Brain microvascular endothelial cell (primary cell): Measurements from ENCODE around the gene ELFN1.

Experiments
- DNase-seq: peaks from one replicate; pipeline ENCODE4 v3.0.0-alpha.2; 2020
- H3K27ac ChIP-seq: fragments of 250-450 bp; sonication (Bioruptor Pico); 2 replicates; pipeline ENCODE4 v1.5.1; 2020; ENCODE audit warnings: mild to moderate bottlenecking, moderate library complexity
- H3K27me3 ChIP-seq: fragments of 250-450 bp; sonication (Bioruptor Pico); replicated peaks from 2 replicates; pipeline ENCODE4 v1.5.1; 2020; ENCODE audit warnings: mild to moderate bottlenecking
- H3K36me3 ChIP-seq: fragments of 250-450 bp; sonication (Bioruptor Pico); replicated peaks from 2 replicates; pipeline ENCODE4 v1.5.1; 2020; ENCODE audit warnings: mild to moderate bottlenecking
- H3K4me3 ChIP-seq: 2 replicates; pipeline ENCODE4 v1.5.1; 2011; ENCODE audit warnings: low read depth, mild to moderate bottlenecking, control low read depth, low read length, moderate library complexity
- in situ Hi-C: cut with HindIII; loops from 2 replicates; pipeline ENCODE4 v1.10.0; 2017; ENCODE audit warnings: low sequenced_read_pairs, low pct_ligation_motif_present
- TF ChIP-seq, protein P1 (sequence below): IDR thresholded peaks from 2 replicates; pipeline ENCODE4 v1.5.1; 2011; ENCODE audit warnings: low read depth, mild to moderate bottlenecking, moderate library complexity, low read length, control low read depth, inconsistent platforms; ENCODE audit errors: missing control alignments

The ELFN1 gene

DNA sequence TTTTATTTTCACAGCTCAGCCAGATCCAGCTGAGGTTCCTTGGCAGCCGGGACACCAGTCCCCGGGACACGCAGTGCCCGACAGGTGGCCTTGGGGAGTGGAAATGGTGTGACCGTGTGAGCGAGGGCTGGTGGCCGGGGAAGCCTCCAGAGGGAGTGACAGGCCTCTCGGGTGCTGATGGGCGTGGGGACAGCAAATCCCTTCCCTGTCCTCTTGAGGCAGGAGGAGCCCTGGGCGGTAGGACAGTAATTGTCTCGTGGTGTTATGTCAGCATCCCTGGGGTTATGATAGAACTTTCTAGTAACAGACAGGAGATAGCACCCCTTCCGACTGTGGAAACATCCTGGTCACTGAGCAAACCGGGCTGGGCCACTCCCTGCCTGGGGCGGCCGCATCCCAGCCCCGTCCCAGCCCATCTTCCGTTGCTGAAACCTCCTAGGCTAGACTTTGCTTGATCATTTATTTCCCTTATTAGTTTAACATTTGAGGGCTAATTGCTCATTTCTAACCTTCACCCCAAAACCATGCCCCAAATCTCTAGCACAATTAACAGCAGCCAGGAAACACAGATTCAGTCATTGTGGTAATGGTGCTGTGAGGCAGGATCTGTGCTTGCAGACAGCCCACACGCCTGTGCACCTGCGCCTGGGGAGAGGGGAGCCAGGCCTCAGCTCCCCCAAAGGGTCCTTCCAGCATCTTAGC is 63.3 kb downstream of the ELFN1 start:
- DNase-seq = no peak

DNA sequence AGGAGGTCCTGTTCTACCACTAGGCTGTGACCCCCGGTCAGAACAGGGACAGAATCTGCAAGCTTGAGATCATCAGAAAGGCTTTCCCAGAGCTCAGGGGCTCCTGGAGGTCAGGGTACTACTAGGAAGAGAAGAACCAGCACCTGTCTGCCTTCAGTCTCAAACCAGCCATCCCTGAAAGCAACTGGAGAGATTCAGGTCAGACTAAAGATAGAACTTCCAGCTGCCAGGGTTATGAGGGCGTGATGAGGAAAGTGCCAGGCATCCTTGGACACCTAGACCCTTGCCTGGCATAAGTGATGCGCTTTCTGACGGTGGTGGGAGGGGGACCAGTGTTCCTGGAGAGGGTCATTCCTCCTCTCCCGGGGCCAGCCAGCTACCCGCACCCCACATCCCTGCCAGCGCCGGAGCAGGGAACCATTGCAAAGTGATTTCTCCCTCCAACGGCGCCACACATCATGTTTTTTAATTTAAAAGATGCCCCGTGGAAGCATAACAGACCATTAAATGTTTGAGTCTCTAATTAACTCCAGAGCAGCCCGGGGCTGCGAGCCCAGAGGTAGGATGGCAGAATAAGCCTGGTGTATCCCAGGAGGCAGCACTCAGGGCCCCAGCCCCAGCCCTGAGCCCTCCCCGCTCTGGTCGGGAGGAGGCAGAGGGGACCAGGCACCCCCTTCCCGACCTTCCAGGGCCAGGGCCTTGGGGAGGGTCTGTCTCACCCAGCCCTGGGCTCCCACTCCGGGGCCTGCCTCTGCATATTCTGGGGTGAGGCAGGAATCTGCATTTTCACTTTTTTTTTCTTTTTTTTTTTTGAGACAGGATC is 64.0 kb downstream of the ELFN1 start:
- H3K27me3 ChIP-seq = peaks cover 2% of the 10 kb centered on the region
- no peaks in the 10 kb centered on the region for H3K36me3 ChIP-seq
- no peak overlapping the region for H3K27ac ChIP-seq
- no peak for DNase-seq
- in situ Hi-C loops = no loop called here
- H3K4me3 ChIP-seq = no peak overlapping the region
- TF ChIP-seq, protein P1, sequence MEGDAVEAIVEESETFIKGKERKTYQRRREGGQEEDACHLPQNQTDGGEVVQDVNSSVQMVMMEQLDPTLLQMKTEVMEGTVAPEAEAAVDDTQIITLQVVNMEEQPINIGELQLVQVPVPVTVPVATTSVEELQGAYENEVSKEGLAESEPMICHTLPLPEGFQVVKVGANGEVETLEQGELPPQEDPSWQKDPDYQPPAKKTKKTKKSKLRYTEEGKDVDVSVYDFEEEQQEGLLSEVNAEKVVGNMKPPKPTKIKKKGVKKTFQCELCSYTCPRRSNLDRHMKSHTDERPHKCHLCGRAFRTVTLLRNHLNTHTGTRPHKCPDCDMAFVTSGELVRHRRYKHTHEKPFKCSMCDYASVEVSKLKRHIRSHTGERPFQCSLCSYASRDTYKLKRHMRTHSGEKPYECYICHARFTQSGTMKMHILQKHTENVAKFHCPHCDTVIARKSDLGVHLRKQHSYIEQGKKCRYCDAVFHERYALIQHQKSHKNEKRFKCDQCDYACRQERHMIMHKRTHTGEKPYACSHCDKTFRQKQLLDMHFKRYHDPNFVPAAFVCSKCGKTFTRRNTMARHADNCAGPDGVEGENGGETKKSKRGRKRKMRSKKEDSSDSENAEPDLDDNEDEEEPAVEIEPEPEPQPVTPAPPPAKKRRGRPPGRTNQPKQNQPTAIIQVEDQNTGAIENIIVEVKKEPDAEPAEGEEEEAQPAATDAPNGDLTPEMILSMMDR = no peak

More for the DNA sequence above, 63.3 kb downstream of the ELFN1 start:
- no peak overlapping the region for H3K4me3 ChIP-seq
- H3K36me3 ChIP-seq = no peaks in the 10 kb centered on the region
- H3K27ac ChIP-seq = no peak overlapping the region
- TF ChIP-seq, protein P1 = no peak
- in situ Hi-C loops = no loop called here
- peaks cover 2% of the 10 kb centered on the region for H3K27me3 ChIP-seq

DNA sequence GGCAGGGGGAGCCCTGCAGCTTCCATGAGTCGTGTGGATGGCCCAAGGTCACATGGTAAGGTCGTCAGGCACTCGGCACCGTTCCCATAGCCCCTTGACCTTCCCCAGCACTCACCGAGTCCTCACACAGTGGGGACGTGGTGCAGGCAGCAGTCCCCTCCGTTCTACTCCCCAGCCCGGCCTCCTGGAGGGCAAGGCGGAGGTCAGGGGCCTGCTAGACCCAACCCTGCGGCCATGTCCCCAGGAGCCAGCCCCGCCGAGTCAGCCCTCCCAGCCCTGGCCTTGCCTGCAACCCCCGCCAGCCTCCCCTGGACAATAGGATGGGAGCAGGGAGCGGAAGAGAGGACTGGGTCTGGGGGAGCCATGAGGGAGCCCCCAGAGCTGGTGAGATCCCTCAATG is 65.2 kb downstream of the ELFN1 start:
- TF ChIP-seq, protein P1 = no peak
- no peak for DNase-seq
- Histone ChIP-seq H3K36me3 (no peaks in the 10 kb centered on the region), H3K27ac (no peak overlapping the region), H3K27me3 (peaks cover 2% of the 10 kb centered on the region), H3K4me3 (no peak overlapping the region)
- in situ Hi-C loops = no loop called here

DNA sequence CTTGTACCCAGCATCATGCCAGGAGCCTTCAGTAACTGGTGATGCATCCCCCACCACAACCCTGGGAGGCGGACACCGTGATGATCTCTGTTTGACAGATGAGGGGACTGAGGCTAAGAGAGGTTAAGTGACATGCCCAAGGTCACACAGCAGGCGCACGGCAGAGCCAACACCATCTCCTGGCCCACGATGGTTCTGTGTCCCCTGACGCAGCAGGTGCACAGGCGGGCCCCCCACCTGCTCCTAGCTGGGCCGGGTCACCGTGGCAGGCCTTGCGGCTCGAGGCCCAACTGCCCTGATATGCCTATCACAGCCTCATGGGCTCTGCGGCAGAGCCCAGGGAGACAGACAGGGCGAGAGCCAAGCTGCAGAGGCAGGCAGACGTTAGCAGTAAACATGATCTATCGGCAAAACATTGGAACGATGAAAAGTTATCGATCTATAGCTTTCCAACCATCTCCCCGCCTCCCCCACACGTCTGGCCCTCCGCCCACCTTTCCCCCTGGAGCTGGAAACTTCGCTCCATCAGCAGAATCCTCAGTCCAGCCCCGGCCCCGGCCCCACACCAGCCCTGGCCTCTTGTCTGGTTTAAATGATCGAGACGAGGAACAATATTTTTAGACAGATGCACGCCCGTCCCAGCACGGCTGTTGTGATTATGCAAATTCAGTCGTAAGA is 65.9 kb downstream of the ELFN1 start:
- TF ChIP-seq, protein P1 = no peak
- Histone ChIP-seq H3K4me3 (no peak overlapping the region), H3K27ac (no peak overlapping the region), H3K36me3 (no peaks in the 10 kb centered on the region), H3K27me3 (peaks cover 2% of the 10 kb centered on the region)
- in situ Hi-C loops = no loop called here
- DNase-seq = no peak

DNA sequence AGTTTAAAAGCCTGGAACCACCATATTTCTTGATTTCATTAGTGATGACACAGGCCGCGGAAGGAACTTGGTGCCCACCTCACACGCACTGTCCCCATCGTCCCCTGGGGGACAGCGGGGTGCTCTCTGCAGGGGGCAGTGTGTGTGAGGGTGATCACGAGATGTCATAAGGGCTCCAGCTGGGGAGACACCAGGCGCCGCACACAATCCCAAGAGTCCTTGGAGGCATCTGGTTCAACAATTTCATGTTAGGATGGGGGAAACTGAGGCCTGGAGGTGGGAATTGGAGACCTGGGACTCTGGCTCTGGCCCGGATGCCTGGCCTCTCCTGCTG is 66.4 kb downstream of the ELFN1 start:
- Histone ChIP-seq H3K4me3 (no peak overlapping the region), H3K27me3 (peaks cover 2% of the 10 kb centered on the region), H3K36me3 (no peaks in the 10 kb centered on the region), H3K27ac (no peak overlapping the region)
- in situ Hi-C loops = no loop called here
- DNase-seq = no peak
- TF ChIP-seq, protein P1 = no peak
